ENCODE data around the gene POLR2I. TPM values are rescaled to one million over a fixed set of nuclear protein-coding genes. Genes with fewer than 3 reads are reported as not detected.
A peak's percentile ranks its signal among the peaks of the same experiment; 100 is the strongest.

The POLR2I gene
- total RNA-seq: 47.4 TPM

DNA sequence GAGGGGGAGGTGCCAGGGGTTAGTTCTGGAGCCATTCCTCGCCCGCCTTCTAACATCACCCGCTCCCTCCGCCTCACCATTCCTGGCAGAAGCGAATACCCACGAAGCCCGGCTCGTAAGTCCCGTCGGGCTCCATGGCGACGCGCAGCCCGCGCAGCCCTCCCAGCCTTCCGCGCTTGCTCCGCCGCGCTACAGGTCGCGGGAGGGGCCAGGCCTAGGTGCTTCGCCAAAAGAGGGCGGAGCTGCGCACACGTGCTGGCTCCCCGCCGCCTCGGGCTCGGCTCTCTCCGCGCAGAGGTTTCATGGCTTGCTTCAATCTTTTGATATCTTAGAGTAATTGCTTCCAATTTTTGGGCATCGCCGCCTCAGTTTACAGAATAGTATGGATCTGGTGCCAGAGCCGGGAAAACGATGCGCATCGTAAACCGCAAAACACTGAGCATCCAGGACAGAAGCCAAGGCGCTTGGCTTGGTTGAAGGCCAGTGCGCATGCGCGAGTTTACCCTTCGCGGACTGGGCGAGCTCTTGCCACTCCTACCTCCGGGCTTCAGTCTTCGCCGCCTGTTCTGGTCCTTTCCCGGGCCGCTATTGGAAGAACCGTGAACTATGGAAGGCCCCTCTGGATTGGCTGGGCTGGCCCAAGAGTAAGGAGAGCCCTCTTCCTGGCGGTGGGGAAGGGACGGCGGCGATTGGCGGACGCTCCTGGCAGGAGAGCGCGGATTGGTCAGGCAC, at the start of gene POLR2I:
TSS of gene POLR2I (minus strand) at position 155 of the 732 bp plus-strand sequence. CDS start at position 136, 19 bp downstream.
- DNase-seq (ENCODE audit: low read depth in 2 of 3, low spot score in 2 of 3): peak; percentile 98 to 100 (median 100)

DNA sequence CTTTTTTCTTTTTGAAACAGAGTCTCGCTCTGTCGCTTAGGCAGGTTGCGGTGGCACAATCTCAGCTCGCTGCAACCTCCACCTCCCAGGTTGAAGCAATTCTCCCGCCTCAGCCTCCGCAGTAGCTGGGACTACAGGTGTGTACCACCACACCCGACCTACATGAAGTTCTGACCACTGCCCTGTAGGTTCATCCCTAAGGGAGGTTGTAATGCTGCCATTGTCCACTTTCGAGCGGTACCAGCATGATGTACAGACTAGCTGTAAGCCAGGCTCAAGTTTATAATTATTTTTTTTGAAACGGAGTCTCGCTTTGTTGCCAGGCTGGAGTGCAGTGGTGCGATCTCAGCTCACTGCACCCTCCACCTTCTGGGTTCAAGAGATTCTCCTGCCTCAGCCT, 49.1 kb upstream of the POLR2I start:
- no peak for DNase-seq (ENCODE audit: low read depth in 2 of 3, low spot score in 2 of 3)

DNA sequence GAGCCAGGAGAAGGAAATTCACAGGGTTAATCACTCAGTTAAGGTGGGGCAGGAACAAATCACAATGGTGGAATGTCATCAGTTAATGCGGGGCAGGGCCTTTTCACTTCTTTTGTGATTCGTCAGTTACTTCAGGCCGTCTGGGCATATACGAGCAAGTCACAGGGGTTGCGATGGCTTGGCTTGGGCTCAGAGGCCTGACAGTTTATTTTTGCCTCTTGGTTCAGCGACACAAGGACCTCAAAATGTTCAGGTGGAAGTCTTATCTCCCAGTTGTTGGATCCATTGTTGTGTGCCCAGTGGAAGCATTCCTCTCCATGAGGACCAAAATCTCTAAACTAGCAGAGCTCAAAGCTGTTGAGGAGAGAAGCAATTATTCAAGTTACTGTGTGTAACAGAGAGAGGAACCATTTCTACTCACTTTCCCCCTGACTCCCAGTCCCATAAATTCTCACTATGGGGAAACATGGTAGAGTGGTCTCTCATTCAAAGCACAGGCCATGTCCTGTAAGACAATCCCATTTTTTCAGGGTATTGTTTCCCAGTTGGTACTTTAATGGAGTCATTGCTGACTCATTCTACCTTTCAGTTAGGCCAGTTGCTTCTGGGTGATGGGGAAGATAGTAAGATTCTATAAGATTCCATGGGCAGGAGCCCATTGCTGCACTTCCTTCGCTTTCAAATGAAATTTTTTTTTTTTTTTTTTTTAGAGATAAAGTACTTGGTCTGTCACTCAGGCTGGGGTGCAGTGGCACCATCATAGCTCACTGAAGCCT, 46.3 kb upstream of the POLR2I start:
- DNase-seq (ENCODE audit: low read depth in 2 of 3, low spot score in 2 of 3): no peak

DNA sequence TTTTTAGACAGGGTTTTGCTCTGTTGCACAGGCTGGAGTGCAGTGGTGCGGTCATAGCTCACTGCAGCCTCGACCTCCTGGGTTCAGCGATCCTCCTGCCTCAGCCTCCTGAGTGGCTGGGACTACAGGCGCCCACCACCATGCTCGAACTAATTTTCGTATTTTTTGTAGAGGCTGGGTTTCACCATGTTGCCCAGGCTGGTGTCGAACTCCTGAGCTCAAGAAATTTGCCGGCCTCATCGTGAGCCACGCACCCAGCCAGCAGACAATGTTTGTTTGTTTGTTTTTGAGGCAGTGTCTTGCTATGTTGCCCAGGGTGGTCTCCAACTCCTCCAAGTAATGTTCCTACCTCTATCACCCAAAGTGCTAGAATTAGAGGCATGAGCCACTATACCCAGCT, 38.5 kb upstream of the POLR2I start:
- no peak for DNase-seq (ENCODE audit: low read depth in 2 of 3, low spot score in 2 of 3)

DNA sequence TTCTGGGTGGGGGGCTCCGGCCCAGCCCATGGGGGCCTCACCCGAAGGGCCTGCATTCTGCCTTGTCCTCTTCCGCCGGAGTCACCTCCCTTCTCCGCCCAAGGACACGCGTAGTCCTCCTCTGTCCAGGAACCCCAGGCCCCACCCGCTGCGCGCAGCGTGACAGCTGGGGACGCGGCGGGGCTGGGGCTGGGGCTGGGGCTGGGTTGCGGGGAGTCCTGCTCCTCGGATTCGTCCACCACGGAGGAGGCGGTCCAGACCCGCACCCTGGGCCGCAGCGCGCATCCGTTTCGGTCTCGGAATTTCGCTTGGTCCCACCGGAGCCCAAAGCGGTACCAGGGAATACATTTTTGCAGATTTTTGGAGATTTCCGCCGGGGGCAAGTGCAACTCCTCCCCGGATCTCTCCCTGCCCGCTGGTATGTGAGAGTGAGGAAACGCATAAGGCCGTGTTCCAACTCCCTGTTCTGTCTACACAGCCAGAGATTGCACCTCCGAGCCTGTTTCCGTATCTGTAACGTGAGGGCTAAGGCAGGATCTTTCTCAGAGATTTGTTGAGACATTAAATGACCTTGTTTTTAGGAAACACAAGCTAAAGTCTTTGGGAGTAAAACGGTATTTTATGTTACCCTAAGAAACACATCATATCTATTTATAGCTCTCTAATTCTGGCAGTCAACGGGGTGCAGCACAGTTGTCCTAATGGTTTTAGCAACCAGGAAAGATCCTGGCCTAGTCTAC, 37.8 kb upstream of the POLR2I start, which contains the start of gene COX7A1:
TSS of gene COX7A1 (minus strand) at position 96 of the 740 bp plus-strand sequence. CDS start at position 56, 40 bp downstream.
- DNase-seq (ENCODE audit: low read depth in 2 of 3, low spot score in 2 of 3): peak in 1 of 3 donors; percentile 25

DNA sequence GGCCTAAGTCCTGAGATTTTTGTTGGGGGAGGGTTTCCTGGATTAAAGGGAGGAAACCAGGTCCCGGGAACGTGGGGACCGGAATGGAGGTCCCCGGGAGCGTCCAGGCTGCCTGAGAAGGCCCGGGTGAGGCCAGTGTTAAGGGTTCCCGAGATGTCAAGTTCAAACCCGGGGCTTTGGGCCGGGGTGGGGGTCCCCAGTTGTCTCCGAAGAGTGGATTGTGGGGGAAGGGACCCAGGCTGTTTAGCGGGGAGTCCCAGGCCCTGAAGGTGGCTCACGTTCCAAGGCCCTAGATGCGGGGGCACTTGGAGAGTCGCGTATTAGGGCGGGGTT, 37.3 kb upstream of the POLR2I start:
- no peak for DNase-seq (ENCODE audit: low read depth in 2 of 3, low spot score in 2 of 3)

DNA sequence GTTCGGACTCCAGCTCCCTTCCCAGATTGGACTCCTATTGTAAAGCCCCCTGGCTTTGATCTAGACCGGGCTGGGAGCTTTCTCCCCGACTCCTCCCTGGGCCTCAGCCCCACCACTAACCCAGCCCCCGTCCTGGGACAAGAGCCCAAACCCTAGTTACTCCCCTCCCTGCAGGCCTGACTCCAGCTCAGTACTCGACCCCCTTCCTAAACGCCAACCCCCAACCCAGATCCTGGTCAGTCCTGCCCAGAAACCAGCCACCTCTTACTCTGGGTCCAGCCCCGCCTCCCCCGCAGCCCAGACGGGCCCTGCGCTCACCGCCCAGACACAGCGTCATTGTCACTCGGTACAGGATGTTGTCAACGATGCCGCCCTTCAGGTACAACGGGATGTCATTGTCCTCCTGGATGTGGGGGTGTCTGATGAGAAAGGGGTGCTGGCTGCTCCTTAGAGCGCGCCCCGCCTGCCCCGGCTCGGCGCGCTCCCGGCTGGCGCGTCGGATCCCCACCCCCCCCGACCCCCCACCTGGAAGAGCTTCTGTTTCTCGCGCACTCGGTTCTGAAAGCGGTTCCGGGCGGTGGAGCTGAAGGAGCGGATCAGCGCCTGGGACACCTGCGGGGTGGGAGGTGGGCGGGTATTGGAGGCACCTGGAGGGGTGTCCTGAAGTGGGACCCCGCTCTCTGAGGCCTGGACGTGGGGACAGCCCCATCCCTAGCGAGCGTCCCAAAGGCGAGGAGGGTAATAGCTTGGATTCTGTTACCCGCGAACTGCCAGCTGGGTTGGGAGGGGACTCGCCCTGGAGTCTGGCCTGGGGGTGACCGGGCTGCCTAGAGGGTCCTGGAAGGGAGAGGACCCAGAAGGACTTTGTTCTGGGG, 36.7 kb upstream of the POLR2I start:
- DNase-seq (ENCODE audit: low read depth in 2 of 3, low spot score in 2 of 3): no peak

DNA sequence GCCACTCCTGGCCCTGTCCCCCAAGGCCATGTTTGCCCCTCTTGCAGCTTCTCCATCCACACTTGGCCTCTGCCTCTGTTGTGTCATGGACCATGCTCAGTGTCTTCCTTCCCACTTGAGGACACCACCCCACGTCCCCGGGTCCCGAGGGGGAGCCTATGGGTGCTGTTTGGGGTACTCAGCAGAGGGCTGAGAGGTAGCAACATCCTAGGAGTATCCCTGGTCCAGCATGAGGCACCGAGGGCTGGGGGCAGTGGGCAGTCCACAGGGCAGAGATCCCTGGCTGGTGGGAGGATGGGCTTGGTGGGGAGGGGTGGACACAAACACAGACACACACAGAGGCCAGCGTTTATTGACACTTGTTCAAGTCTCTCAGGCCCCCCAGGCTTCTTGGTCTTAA, 35.9 kb upstream of the POLR2I start:
- DNase-seq (ENCODE audit: low read depth in 2 of 3, low spot score in 2 of 3): no peak

DNA sequence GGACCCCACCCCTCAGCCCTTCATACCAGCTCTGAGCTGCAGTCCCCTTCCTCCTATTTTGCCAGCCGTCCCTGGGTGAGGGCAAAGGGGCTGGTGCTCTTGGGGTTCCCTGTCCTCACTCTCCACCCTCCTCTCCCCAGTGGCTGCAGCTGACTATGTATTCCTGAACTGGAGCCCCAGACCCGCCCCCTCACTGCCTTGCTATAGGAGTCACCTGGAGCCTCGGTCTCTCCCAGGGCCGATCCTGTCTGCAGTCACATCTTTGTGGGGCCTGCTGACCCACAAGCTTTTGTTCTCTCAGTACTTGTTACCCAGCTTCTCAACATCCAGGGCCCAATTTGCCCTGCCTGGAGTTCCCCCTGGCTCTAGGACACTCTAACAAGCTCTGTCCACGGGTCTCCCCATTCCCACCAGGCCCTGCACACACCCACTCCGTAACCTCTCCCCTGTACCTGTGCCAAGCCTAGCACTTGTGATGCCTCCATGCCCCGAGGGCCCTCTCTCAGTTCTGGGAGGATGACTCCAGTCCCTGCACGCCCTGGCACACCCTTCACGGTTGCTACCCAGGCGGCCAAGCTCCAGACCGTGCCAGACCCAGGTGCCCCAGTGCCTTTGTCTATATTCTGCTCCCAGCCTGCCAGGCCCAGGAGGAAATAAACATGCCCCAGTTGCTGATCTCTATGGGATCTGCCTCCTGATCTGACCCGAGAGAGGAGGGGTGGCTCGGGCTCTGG, 35.2 kb upstream of the POLR2I start:
- no peak for DNase-seq (ENCODE audit: low read depth in 2 of 3, low spot score in 2 of 3)

DNA sequence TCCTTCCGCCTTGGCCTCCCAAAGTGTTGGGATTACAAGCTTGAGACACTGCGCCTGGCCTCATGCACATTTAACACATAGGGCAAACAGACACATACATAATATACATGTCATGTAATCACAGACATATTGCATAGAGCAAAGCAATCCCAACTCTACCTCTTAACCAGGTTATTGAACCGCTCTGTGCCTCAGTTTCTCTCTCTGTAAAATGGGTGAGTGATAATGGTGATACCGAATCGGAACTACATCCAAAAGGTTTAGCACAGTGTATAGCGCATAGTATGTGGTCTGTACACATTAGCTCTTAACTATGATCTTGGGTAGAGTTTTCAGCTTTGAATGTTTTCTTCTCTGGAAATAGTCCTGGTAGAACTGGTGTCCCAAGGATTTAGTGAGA, 29.9 kb upstream of the POLR2I start:
- no peak for DNase-seq (ENCODE audit: low read depth in 2 of 3, low spot score in 2 of 3)

DNA sequence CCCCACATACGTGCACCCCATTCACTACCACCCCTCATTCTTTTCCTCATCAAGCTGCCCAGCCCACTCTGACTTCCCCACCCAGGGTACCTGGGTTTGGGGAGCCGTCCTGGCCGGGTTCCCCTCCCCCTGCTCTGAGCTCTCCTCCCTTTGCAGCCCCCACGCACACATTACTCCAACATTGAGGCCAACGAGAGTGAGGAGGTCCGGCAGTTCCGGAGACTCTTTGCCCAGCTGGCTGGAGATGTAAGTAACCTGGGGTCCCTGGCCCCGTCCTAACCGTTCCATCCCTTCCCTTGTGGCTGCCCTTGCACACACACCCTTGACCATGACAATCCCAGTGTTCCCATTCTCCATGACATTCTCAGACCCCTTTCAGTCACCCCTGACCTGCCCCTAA, 27.8 kb upstream of the POLR2I start:
- DNase-seq (ENCODE audit: low read depth in 2 of 3, low spot score in 2 of 3): no peak

DNA sequence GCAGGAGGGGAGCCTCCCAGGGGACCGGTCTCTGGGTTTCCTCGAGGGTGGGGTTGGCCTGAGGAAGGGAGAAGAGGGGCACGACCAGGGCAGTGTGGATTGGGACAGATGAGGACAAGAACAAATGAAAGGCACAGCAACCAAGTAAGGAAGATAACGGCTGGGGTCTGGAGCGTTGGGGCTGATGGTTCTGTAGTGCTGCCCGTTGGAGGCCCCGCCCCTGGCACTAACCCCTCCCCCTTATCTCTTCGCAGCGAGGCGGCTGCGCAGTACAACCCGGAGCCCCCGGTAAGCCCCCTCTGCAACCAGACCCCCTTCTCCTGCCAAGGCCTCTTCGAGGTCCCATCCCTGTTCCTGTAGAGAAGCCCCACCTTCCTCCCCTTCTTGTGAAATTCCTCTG, 27.4 kb upstream of the POLR2I start:
- DNase-seq (ENCODE audit: low read depth in 2 of 3, low spot score in 2 of 3): no peak

DNA sequence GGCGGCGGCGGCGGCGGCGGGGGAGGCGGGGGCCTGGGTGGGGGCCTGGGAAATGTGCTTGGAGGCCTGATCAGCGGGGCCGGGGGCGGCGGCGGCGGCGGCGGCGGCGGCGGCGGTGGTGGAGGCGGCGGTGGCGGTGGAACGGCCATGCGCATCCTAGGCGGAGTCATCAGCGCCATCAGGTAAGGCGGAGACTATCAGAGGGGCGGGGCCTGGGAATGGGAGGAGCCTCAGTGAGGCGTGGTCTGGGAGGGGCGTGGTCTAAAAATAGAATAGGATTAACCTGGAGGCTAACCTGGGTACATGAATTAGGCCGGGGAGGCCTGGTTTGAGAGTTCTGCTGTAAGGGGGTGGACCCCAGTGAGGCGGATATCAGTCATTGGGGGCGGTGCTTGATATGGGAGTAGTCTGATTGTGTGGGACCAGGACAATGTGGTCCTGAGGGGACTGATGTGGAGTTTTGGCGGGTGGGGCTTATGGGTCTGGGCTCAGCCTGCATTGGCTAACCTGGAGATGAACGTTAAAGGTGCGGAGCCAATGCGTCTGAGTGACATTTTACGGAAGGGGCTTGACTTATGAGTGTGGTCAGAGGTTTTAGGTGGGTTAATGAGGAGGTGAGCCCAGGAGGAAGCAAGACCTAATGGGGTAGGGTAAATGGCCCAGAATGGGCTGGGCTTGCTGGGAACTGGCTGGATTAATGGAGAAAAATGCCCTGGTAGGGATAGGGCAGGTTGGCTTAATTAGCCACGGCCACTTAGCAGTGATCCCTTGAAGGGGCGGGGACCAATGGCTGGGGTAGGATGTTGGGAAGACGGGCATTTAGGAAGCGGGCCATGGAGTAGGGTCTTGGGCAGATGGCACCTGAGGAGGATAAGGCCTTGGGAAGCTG, 26.6 kb upstream of the POLR2I start:
- peak; percentile 80 to 92 (median 87) for DNase-seq (ENCODE audit: low read depth in 2 of 3, low spot score in 2 of 3)

DNA sequence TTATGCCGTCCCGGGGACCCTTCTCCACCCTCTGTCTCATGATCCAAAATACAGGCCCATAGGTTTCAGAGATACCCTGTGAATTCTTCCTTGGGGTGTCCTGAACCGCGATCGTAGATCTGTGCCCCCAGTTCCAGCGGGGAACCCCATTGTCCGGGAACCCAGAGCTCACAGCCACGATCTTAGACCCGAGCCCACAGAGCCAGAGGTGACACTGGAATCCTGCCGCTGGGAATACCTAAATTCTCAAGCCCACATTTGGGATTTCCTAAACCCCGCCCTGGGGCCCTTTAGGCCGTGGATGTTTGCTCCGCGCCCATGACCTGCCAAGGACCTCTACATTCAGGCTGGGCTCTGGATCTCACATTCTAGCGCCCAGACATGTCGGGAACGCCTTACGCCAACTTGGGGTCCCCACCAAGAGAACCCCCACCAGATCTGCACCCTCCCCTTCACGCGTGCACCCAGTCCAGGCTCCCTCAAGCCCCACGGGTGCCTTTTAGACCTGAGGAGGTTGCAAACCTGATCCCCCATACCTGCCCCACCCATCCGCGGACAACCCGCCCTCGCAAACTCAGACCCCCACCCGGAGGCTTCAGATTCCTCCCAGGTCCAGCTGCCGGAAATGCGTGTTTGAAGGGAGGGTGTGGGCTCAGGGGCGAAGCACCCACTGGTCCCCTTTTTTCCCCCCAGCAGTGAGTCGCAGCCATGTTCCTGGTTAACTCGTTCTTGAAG, 25.8 kb upstream of the POLR2I start:
- DNase-seq (ENCODE audit: low read depth in 2 of 3, low spot score in 2 of 3): peak; percentile 25 to 71 (median 52)

DNA sequence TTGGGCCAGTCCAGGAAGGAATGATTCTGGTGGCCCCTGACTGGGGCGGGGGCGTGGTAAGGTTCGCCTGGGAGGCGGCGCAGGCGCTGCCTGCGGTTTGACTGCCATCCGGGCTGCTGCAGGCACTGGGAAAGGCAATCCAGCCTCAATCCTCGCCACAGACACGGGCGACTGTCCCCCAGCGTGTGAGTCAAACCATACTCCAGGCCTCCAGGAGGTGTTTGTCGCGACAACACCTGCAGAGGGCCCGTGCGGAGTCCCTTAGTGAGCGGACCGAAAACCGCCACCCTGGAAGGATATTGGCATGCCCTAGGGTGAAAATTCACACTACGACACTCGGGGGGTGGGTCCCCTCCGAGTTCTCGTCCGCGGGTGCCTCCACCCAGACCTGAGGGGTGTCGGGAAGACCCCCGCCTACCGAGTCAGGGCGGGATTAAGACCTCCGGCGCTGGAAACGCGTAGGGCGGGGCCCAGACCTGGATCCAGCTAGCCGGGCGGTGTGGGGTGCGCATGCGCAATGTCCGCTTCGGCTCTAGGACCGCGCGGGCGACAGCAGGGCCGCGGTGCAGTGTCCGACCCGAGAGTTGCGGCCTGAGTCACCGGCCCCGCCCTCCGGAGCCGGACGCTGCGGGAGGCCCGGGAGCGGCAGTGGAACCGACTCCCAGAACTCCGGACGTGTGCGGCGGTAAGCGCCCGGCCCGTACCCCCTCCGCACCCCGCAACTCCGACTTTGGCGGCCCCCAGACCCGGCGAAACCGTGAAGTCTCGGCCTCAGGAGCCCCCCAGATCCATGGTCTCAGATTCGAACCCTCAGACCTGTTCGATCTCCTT, 25.0 kb upstream of the POLR2I start, which contains the start of gene CAPNS1:
TSS of gene CAPNS1 (plus strand) at position 594 of the 831 bp plus-strand sequence. CDS start 946 bp downstream, outside the sequence.
- peak; percentile 83 to 98 (median 97) for DNase-seq (ENCODE audit: low read depth in 2 of 3, low spot score in 2 of 3)

DNA sequence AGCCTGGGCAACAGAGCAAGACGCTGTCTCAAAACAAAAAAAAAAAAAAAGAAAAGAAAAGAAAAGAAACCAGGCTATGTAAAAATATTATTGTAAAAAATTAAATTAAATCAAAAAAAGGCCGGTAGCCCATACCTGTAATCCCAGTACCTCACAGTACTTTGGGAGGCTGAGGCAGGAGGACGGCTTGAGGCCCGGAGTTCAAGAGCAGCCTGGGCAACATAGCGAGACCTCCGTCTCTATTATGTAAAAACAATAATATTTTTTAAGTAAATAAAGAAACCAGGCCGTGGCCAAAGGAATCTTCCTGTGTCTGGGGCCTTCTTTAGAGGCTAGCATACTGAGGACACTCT, 24.4 kb upstream of the POLR2I start:
- DNase-seq (ENCODE audit: low read depth in 2 of 3, low spot score in 2 of 3): no peak

Data from hematopoietic multipotent progenitor cell (in vitro differentiated cells).